Measurements from ENCODE around the gene ATP1B2. TPM values are rescaled to one million over a fixed set of nuclear protein-coding genes. Genes with fewer than 3 reads are reported as not detected.
"Not testable (repeated sequence)": the region's sequence is repeated elsewhere in the genome, so short reads cannot be mapped to it uniquely, and the experiment has no call there.

ATP1B2 gene
- total RNA-seq, 1 donor from 2014 or later = 4.8 TPM

GRCh38 chr17:7640783-7641182 lies 9.9 kb upstream of the ATP1B2 start:
- peaks cover 3% of the 10 kb centered on the region for H3K4me1 Mint-ChIP-seq (ENCODE audit: unreplicated experiment)
- H3K9me3 Mint-ChIP-seq = no peaks in the 10 kb centered on the region
- H3K27me3 Mint-ChIP-seq = peaks cover 9% of the 10 kb centered on the region
- DNase-seq (ENCODE audit: extremely low spot score, unreplicated experiment) = no peak
- no peak overlapping the region for H3K27ac Mint-ChIP-seq
- no peak overlapping the region for H3K4me3 Mint-ChIP-seq
- no peak for TF ChIP-seq CTCF (conservative IDR thresholded peaks at IDR 0.05)
- no peaks in the 10 kb centered on the region for H3K36me3 Mint-ChIP-seq

GRCh38 chr17:7641635-7642034 lies 9.1 kb upstream of the ATP1B2 start:
- H3K27me3 Mint-ChIP-seq; H3K27ac Mint-ChIP-seq; H3K36me3 Mint-ChIP-seq; H3K9me3 Mint-ChIP-seq; H3K4me1 Mint-ChIP-seq (ENCODE audit: unreplicated experiment); DNase-seq (ENCODE audit: extremely low spot score, unreplicated experiment); H3K4me3 Mint-ChIP-seq: not testable (repeated sequence)

GRCh38 chr17:7644775-7645174 lies 6.0 kb upstream of the ATP1B2 start:
- no peak for DNase-seq (ENCODE audit: extremely low spot score, unreplicated experiment)
- peaks cover under 1% of the 10 kb centered on the region for H3K4me1 Mint-ChIP-seq (ENCODE audit: unreplicated experiment)
- H3K9me3 Mint-ChIP-seq = no peaks in the 10 kb centered on the region
- no peak for TF ChIP-seq CTCF (conservative IDR thresholded peaks at IDR 0.05)
- peaks cover 15% of the 10 kb centered on the region for H3K27me3 Mint-ChIP-seq
- H3K27ac Mint-ChIP-seq = no peak overlapping the region
- H3K4me3 Mint-ChIP-seq = no peak overlapping the region
- H3K36me3 Mint-ChIP-seq = no peaks in the 10 kb centered on the region

- no peak overlapping the region for H3K4me3 Mint-ChIP-seq
- H3K27me3 Mint-ChIP-seq = peaks cover 29% of the 10 kb centered on the region
- peaks cover 9% of the 10 kb centered on the region for H3K4me1 Mint-ChIP-seq (ENCODE audit: unreplicated experiment)
- no peak for DNase-seq (ENCODE audit: extremely low spot score, unreplicated experiment)
- TF ChIP-seq CTCF (conservative IDR thresholded peaks at IDR 0.05) = no peak
- no peaks in the 10 kb centered on the region for H3K36me3 Mint-ChIP-seq
- no peak overlapping the region for H3K27ac Mint-ChIP-seq
- no peaks in the 10 kb centered on the region for H3K9me3 Mint-ChIP-seq
Observed at GRCh38 chr17:7646457-7646856, 4.3 kb upstream of the ATP1B2 start.

- H3K4me3 Mint-ChIP-seq = no peak overlapping the region
- no peak for DNase-seq (ENCODE audit: extremely low spot score, unreplicated experiment)
- TF ChIP-seq CTCF (conservative IDR thresholded peaks at IDR 0.05) = no peak
- peaks cover 27% of the 10 kb centered on the region for H3K27me3 Mint-ChIP-seq
- H3K4me1 Mint-ChIP-seq (ENCODE audit: unreplicated experiment) = peaks cover 9% of the 10 kb centered on the region
- H3K9me3 Mint-ChIP-seq = no peaks in the 10 kb centered on the region
- H3K36me3 Mint-ChIP-seq = no peaks in the 10 kb centered on the region
- H3K27ac Mint-ChIP-seq = no peak overlapping the region
Observed at GRCh38 chr17:7647018-7647417, 3.7 kb upstream of the ATP1B2 start.

GRCh38 chr17:7651097-7651664 lies 455 bp downstream of the ATP1B2 start:
- DNase-seq (ENCODE audit: extremely low spot score, unreplicated experiment) = no peak
- no peak for TF ChIP-seq CTCF (conservative IDR thresholded peaks at IDR 0.05)
- Mint-ChIP-seq H3K27ac (no peak overlapping the region), H3K4me3 (peak overlapping the region; percentile 86), H3K27me3 (peaks cover 61% of the 10 kb centered on the region), H3K9me3 (no peaks in the 10 kb centered on the region), H3K36me3 (peaks cover 3% of the 10 kb centered on the region), H3K4me1 (ENCODE audit: unreplicated experiment) (peaks cover 21% of the 10 kb centered on the region)

All from type B pancreatic cell (in vitro differentiated cells).